ENCODE results near the gene CER1. TPM values are rescaled to one million over a fixed set of nuclear protein-coding genes. Genes with fewer than 3 reads are reported as not detected.

CER1 gene
- total RNA-seq, 1 donor = not detected

DNA sequence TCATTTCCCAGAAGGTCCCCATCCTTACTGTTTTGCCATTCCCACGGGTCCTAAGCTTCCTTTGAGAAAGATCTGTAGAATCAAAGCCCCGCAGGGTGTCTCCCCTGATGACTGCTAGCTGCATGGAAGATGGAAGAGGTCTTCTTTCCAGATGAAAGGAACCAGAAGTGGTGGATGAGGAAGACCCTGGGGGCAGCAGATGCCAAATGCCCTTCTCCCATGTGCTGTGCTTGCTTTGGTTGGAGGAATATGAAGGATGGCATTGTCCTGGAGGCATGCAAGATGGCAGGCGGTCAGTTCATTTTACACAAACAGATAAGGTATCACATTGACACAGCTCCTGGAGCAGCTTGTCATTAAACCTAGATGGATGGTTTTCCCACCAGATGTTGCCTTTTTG, 25.8 kb upstream of the CER1 start:
- Histone ChIP-seq H3K4me3 (ENCODE audit: insufficient read depth, low read length) (no peak overlapping the region), H3K27ac (ENCODE audit: low read depth, low read length) (no peak overlapping the region), H3K36me3 (ENCODE audit: insufficient read depth, low read length) (no peaks in the 10 kb centered on the region), H3K27me3 (ENCODE audit: insufficient read depth, low read length) (no peaks in the 10 kb centered on the region), H2AFZ (ENCODE audit: low read length) (no peak overlapping the region), H3K9me3 (ENCODE audit: low read depth, low read length) (no peaks in the 10 kb centered on the region), H3K79me2 (ENCODE audit: insufficient read depth, low read length) (no peaks in the 10 kb centered on the region), H3K4me2 (ENCODE audit: insufficient read depth, low read length) (no peak overlapping the region), H4K20me1 (ENCODE audit: insufficient read depth, low read length) (no peaks in the 10 kb centered on the region), H3K4me1 (ENCODE audit: insufficient read depth, low read length) (no peaks in the 10 kb centered on the region)
- TF ChIP-seq, protein P1, sequence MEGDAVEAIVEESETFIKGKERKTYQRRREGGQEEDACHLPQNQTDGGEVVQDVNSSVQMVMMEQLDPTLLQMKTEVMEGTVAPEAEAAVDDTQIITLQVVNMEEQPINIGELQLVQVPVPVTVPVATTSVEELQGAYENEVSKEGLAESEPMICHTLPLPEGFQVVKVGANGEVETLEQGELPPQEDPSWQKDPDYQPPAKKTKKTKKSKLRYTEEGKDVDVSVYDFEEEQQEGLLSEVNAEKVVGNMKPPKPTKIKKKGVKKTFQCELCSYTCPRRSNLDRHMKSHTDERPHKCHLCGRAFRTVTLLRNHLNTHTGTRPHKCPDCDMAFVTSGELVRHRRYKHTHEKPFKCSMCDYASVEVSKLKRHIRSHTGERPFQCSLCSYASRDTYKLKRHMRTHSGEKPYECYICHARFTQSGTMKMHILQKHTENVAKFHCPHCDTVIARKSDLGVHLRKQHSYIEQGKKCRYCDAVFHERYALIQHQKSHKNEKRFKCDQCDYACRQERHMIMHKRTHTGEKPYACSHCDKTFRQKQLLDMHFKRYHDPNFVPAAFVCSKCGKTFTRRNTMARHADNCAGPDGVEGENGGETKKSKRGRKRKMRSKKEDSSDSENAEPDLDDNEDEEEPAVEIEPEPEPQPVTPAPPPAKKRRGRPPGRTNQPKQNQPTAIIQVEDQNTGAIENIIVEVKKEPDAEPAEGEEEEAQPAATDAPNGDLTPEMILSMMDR (IDR thresholded peaks at IDR 0.05; ENCODE audit: extremely low read depth, low read depth, low read length) = no peak
- no peak for DNase-seq (ENCODE audit: insufficient read length, low spot score, missing footprints)

DNA sequence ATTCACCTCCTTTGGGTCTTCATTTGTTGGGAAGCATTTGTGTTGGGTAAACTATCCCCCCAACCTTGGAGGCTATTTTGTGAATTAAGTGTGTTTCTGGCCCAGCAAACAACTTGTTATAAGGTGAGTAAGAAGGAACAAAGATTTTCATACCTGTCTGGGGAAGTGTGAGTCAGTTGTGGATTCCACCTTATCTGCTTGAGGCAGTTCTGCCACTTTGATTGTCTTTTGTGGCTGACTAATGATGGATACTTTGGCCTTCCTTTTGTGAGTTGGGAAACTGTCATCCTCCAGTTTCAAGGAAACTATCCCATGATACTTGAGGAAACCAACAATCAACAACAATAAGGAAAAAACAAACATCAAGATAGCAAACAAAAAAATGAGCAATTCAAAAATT, 24.6 kb upstream of the CER1 start:
- Histone ChIP-seq H3K4me3 (ENCODE audit: insufficient read depth, low read length) (no peak overlapping the region), H2AFZ (ENCODE audit: low read length) (no peak overlapping the region), H3K27me3 (ENCODE audit: insufficient read depth, low read length) (no peaks in the 10 kb centered on the region), H3K79me2 (ENCODE audit: insufficient read depth, low read length) (no peaks in the 10 kb centered on the region), H3K4me2 (ENCODE audit: insufficient read depth, low read length) (no peak overlapping the region), H3K27ac (ENCODE audit: low read depth, low read length) (no peak overlapping the region), H4K20me1 (ENCODE audit: insufficient read depth, low read length) (no peaks in the 10 kb centered on the region), H3K4me1 (ENCODE audit: insufficient read depth, low read length) (no peaks in the 10 kb centered on the region), H3K9me3 (ENCODE audit: low read depth, low read length) (no peaks in the 10 kb centered on the region), H3K36me3 (ENCODE audit: insufficient read depth, low read length) (no peaks in the 10 kb centered on the region)
- TF ChIP-seq, protein P1 (IDR thresholded peaks at IDR 0.05; ENCODE audit: extremely low read depth, low read depth, low read length) = no peak
- no peak for DNase-seq (ENCODE audit: insufficient read length, low spot score, missing footprints)

DNA sequence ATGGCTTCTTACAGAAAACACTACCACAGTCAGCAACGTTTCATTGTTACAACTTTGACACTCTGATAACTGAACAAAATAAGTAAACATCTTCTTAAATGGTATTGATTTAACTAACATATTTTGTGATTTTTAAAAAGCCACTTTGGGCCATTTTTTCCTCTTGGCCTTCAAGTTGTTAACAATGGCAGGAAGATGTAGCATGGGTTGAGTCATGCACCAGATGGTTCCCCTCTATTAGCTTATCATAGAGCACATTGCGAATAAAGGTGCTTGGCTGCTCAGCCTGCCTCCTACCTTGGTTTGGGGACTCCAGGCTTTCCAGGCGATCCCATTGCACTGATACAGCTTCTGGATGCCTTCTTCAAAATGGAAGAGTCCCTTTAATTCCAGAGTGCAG, 24.1 kb upstream of the CER1 start:
- TF ChIP-seq, protein P1 (IDR thresholded peaks at IDR 0.05; ENCODE audit: extremely low read depth, low read depth, low read length) = no peak
- Histone ChIP-seq H2AFZ (ENCODE audit: low read length) (no peak overlapping the region), H3K9me3 (ENCODE audit: low read depth, low read length) (no peaks in the 10 kb centered on the region), H4K20me1 (ENCODE audit: insufficient read depth, low read length) (no peaks in the 10 kb centered on the region), H3K4me2 (ENCODE audit: insufficient read depth, low read length) (no peak overlapping the region), H3K27ac (ENCODE audit: low read depth, low read length) (no peak overlapping the region), H3K27me3 (ENCODE audit: insufficient read depth, low read length) (no peaks in the 10 kb centered on the region), H3K36me3 (ENCODE audit: insufficient read depth, low read length) (no peaks in the 10 kb centered on the region), H3K4me3 (ENCODE audit: insufficient read depth, low read length) (no peak overlapping the region), H3K79me2 (ENCODE audit: insufficient read depth, low read length) (no peaks in the 10 kb centered on the region), H3K4me1 (ENCODE audit: insufficient read depth, low read length) (no peaks in the 10 kb centered on the region)
- DNase-seq (ENCODE audit: insufficient read length, low spot score, missing footprints) = no peak

DNA sequence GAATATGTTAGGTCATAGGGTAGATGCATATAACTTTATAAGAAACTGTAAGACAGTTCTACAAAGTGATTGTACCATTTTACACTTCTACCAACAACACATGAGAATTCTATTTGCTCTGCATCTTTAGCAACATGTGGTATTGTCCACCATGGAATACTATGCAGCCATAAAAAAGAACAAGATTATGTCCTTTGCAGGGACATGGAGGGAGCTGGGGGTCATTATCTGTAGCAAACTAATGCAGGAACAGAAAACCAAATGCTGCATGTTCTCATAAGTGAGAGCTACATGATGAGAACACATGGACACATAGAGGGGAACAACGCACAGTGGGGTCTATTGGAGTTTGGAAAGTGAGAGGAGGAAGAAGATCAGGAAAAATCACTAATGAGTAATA, 22.2 kb upstream of the CER1 start:
- Histone ChIP-seq H3K79me2 (ENCODE audit: insufficient read depth, low read length) (no peaks in the 10 kb centered on the region), H3K4me2 (ENCODE audit: insufficient read depth, low read length) (no peak overlapping the region), H3K4me1 (ENCODE audit: insufficient read depth, low read length) (no peaks in the 10 kb centered on the region), H2AFZ (ENCODE audit: low read length) (no peak overlapping the region), H3K27ac (ENCODE audit: low read depth, low read length) (no peak overlapping the region), H3K27me3 (ENCODE audit: insufficient read depth, low read length) (no peaks in the 10 kb centered on the region), H3K9me3 (ENCODE audit: low read depth, low read length) (no peaks in the 10 kb centered on the region), H3K36me3 (ENCODE audit: insufficient read depth, low read length) (no peaks in the 10 kb centered on the region), H4K20me1 (ENCODE audit: insufficient read depth, low read length) (no peaks in the 10 kb centered on the region), H3K4me3 (ENCODE audit: insufficient read depth, low read length) (no peak overlapping the region)
- TF ChIP-seq, protein P1 (IDR thresholded peaks at IDR 0.05; ENCODE audit: extremely low read depth, low read depth, low read length) = no peak
- DNase-seq (ENCODE audit: insufficient read length, low spot score, missing footprints) = no peak

All from osteoblast (primary cell).